Measurements from ENCODE around the gene CMBL.
A peak's percentile ranks its signal among the peaks of the same experiment; 100 is the strongest.
"Not testable (repeated sequence)": the region's sequence is repeated elsewhere in the genome, so short reads cannot be mapped to it uniquely, and the experiment has no call there.

Gene CMBL

GRCh38 chr5:10307206-10308148 is at the start of gene CMBL:
TSS of gene CMBL (minus strand) at chr5:10307902. CDS start at chr5:10290762, 17,140 bp downstream.
- DNase-seq, result no peak

- DNase-seq, result peak; percentile 81
Measured at GRCh38 chr5:10355071-10355889, 47.6 kb upstream of the CMBL start.

GRCh38 chr5:10354048-10354872 is 46.6 kb upstream of the CMBL start:
- peak; percentile 50 for DNase-seq

- DNase-seq, result peak; percentile 96
Measured at GRCh38 chr5:10353241-10354047, 45.7 kb upstream of the CMBL start, which contains the start of gene MARCHF6. TSS of gene MARCHF6 (plus strand) at chr5:10353695. CDS start at chr5:10353899, 204 bp downstream.

- peak; percentile 85 for DNase-seq
Measured at GRCh38 chr5:10352430-10353240, 44.9 kb upstream of the CMBL start.

GRCh38 chr5:10351919-10352318 is 44.2 kb upstream of the CMBL start:
- DNase-seq, result no peak

GRCh38 chr5:10351199-10351905 is 43.6 kb upstream of the CMBL start:
- DNase-seq, result no peak

- no peak for DNase-seq
Measured at GRCh38 chr5:10348258-10348657, 40.6 kb upstream of the CMBL start.

GRCh38 chr5:10344461-10345106 is 36.9 kb upstream of the CMBL start:
- DNase-seq, result not testable (repeated sequence)

GRCh38 chr5:10343486-10343885 is 35.8 kb upstream of the CMBL start:
- DNase-seq, result no peak

- DNase-seq, result no peak
Measured at GRCh38 chr5:10339958-10340357, 32.3 kb upstream of the CMBL start.

GRCh38 chr5:10339058-10339811 is 31.5 kb upstream of the CMBL start:
- no peak for DNase-seq

GRCh38 chr5:10338686-10339057 is 31.0 kb upstream of the CMBL start:
- no peak for DNase-seq

GRCh38 chr5:10337986-10338385 is 30.3 kb upstream of the CMBL start:
- DNase-seq, result no peak

- no peak for DNase-seq
Measured at GRCh38 chr5:10337107-10337506, 29.4 kb upstream of the CMBL start.

GRCh38 chr5:10335711-10336470 is 28.2 kb upstream of the CMBL start:
- DNase-seq, result no peak

- DNase-seq, result no peak
Measured at GRCh38 chr5:10334831-10335230, 27.1 kb upstream of the CMBL start.

Data from RPMI8226 (cell line).